Neural progenitor cell (in vitro differentiated cells): Measurements from ENCODE around the gene LSM11.

Experiments used
- CTCF ChIP-seq: fragments of 200-600 bp; sonication (generic); IDR thresholded peaks from 2 replicates; pipeline ENCODE4 v1.5.1; 2017; ENCODE audit warnings: antibody characterized with exemption, mild to moderate bottlenecking
- EZH2 ChIP-seq: fragments of 200-600 bp; sonication (generic); IDR thresholded peaks from 2 replicates; pipeline ENCODE4 v1.6.1; 2017; ENCODE audit warnings: antibody characterized with exemption, mild to moderate bottlenecking, moderate library complexity

DNA sequence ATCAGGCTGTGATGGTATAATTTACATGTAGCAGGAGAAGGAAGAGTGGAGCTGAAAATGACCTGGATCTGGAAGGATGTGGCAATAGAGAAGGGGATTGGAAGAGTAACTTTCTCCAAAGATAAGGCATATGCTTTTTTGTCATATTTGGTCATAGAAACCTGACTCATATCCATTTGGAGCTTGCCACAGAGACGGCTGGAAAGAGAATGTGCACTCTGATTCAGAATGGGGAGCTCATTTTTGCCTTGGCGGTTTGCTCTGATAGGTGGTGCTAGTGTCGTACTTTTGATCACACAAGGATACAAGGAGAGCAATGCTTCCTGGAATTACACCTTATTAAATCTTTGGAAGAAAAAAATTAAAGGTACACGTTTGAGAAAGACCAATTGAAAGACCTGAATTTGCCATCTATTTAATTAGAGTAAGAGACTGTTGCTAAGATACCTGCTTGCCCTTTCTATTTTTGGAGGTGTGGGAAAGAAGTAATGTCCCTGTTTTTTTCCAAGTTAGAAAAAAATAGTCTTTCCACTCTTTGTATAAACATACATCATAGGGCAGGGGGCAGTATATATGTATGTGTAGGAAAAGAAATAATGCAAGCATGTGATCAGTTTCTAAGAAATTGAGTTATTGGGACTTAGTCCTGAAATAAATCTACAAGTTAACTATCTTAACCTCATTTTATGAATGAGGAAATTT, 5.4 kb downstream of the LSM11 start:
- TF ChIP-seq CTCF, result no peak
- TF ChIP-seq EZH2, result no peak
